HG03439 (cell line): ENCODE measurements around the gene GIGYF2.

Experiments
- ATAC-seq: cut with Tn5 transposase; IDR thresholded peaks from one replicate; pipeline ENCODE4 v1.9.1; 2021; ENCODE audit warnings: mild to moderate bottlenecking, moderate library complexity; ENCODE audit not compliant: unreplicated experiment

GIGYF2 gene

DNA sequence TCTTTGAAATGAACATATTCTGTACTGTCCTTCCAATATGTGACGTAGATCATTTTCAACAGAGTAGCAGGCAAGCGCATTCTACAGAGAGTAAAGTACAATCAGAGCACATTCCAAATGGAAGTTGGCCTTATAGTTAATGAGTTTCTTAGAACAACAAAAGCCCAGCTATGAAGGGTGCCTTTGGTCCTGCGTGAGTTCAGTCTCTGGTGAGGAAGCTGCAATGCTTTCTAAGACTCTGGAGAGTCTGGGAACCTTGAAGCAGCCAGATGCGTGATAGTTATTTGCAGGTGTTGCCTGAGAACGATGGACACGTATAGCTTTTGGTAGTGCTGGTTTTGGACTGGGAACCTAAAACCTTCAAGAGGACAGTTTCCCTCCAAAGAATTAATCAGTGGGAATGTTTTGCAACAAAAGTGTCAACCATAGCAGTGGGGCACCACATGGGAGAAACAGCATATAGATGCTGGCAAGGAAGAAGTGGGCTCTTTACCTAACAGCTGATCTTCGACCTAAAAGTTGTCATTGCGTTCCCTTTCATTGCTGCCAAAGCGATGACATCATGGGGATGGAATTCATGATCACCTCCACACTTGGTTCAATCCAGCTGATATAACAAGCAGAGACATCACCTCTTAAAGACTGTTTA is 163.6 kb downstream of the GIGYF2 start:
- no peak for ATAC-seq

DNA sequence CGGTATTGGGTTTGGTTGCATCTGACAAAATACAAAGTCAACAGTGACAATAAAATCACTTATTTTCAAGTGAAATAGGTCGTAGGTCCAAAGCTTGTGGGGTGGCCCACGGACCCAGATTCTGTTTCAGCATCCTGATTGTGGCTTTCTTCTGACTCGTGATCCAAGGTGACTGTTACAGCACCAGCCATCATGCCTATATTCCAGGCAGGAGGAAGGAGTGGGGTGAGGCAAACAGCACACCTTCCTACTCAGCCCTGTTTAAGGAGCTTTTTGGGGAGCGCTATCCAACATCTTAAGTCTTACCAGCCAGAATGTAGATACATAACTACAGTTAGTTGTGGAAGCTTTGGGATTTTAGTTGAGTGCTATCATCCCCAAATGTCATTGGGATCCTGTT is 164.2 kb downstream of the GIGYF2 start:
- ATAC-seq = no peak

GRCh38 chr2:232863996-232864395 is 166.9 kb downstream of the GIGYF2 start:
- ATAC-seq = no peak

DNA sequence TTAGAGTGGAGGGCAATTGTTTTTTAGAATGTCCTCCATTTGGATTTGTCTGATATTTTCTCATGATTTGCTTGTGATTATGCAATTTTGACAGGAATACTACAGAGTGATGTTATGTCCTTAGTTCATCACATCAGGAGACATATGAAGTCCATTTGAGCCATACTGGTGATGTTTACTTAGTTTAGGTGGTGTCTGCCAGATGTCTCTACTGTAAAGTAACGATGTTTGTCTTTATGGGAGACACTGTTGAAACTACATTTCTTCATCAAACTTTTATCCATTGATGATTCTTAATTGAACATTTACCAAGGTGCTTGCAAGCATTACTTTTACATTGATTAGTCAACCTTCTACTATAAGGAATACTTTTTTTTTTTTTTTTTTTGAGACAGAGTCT is 168.0 kb downstream of the GIGYF2 start:
- ATAC-seq = no peak

- no peak for ATAC-seq
Measured at GRCh38 chr2:232866104-232866503, 169.0 kb downstream of the GIGYF2 start.

DNA sequence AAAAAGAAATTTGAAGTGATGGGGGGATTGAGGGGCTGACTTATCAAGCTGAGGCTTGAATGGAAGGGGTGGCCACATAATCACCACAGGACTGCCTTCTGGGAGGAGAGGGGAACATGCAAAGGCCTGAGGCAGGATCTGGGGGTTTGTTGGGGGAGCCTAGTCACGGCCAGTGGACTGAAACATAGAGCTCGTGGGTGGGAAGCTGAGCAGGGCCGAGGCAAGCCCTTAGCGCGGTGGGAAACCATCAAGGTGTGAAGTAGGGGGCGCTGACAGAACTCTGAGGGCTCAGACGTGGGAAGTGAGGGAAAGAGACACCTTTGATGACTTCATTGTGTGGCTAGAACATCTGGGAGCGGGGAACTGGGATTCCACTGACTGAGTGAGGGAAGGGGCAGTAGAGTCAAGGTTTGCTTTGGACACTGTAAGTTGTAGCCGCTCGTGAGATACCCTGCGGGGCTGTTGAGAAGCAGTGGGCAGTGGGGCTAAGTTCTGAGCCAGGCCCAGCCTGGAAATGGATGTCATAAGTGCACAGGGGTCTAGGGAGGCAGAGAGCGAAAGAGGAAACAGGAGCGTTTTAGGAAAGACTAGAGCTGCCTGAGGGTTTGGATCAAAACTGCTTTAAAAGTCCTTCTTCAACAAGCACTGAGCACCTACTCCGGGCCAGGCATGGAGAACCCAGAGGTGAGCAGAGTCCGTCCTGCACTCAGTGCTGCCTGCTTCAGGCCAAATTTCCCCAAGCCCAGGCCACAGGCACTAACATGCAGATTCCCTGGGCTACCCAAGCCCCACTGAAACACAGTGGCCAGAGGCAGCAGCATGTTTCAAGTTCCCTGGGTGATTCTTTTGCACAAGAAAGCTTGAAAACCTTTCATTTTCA is 172.2 kb downstream of the GIGYF2 start:
- no peak for ATAC-seq

DNA sequence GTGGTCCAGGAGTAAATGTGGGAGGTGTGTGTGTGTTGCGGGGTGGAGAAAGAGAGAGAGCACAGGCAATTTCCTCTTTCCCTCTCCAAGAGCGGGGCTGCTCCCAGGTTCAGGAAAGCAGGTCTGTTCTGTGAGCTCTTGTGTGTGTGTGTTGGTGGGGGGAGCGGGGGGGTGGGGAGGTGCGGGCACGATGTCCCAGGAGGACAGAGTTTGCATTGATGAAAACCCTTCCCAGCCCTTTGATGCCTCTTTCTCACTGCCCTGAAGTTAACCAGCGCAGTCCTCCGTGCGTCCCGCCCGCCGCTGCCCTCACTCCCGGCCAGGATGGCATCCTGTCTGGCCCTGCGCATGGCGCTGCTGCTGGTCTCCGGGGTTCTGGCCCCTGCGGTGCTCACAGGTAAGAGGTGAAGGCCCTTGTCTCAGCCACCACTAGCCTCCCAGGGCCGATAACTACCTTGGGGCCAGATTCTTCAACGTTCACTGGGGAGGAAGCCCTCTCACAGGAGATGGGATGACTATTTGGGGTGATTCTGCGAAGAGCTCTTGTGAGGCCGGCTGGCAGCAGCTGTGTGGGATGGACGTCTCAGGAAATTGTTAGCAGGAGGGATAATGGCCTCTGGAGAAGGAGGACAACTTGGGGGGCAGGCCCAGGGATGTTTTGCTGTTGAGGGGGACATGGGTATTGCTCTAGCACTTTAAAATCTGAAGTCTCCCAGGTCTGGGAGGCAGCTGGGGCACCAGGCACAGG is 173.1 kb downstream of the GIGYF2 start, which contains the start of gene SNORC:
Gene SNORC, plus strand, starts transcription at position 247 of the 748 bp plus-strand sequence. Its CDS starts 78 bp downstream, at position 325.
- ATAC-seq = no peak

- ATAC-seq = no peak
Measured at GRCh38 chr2:232870766-232871371, 173.7 kb downstream of the GIGYF2 start.

DNA sequence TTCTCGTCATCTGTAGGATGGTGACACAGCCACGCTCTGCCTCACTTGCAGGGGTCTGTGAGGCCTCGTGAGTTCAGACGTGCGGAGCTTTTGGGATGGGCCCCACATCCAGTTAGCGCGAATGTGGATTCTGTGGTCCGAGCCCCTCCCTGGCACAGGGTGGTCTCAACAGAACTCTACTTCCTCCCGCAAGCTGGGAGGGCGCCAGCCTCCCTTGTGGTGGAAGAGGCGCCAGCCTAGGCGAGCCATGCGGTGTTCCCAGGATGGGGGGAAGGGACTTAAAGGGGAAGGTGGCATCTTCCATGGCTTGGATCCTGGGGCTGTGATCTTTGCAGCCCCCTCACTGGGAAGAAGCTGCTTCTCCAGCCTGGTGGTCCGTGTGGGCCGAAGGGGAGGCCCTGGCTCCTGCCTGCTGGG is 174.3 kb downstream of the GIGYF2 start:
- no peak for ATAC-seq

DNA sequence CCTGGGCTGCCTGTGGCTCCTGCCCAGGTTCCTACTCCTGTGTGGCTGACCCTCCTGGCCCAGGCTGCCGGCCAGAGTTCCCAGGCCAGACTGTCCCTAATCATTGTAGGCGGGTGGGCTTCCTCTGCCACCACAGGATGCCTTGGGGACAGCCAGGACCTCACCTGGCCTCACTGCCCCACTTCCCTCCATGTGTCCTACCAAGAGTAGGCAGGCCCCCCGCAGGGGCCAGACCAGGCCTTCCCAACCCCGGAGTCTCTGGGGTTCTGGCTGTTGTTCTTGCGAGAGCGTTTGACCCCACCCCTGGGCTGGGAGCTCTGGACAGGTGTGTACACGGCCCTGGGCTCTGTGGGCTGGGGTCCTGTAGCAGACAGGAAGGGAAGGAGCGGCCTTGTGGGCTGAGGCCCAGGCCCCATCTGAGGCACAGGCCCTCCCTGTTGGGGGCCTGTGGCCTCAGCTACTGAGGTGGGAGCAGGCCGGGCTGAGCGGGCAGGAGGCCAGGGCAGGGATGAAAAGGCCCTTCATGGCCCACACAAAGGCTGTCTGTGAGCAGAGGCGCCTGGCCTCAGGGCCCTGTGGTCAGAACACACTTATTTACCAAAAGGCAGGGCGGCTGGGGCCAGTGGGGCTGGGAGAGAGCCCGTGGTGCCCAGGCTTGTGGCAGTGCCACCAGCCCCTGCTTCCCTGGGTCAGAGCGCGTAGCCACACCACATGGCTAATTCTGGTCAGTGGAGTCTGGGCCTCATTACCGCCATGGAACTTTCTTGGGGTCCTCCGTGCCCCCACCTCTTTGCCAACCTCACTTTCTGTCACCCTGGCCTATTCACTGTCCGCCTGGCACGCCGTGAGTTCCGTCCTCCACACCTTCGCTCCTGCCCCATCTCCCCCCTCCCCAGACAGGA is 175.0 kb downstream of the GIGYF2 start:
- no peak for ATAC-seq

DNA sequence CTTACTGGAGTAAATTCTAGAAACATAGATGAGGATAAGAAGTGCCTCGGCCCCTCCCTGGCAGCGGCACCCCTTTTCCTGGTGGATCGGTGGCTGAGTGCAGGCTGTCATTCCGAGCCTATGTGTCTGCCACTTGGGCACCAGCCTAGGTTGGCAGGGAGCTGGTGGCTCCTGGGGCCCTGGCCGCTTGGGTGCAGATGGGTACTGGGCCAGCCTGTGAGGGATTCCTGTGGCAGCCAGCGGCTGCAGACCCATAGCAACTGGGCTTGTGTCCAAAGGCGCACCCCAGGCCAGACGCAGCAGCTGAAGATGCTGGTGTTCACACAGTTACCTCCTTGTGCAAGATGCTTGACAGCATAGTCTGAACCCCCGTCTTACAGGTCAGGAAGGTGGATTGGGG is 175.7 kb downstream of the GIGYF2 start:
- ATAC-seq = no peak

- ATAC-seq = no peak
Measured at GRCh38 chr2:232873292-232873908, 176.3 kb downstream of the GIGYF2 start.

DNA sequence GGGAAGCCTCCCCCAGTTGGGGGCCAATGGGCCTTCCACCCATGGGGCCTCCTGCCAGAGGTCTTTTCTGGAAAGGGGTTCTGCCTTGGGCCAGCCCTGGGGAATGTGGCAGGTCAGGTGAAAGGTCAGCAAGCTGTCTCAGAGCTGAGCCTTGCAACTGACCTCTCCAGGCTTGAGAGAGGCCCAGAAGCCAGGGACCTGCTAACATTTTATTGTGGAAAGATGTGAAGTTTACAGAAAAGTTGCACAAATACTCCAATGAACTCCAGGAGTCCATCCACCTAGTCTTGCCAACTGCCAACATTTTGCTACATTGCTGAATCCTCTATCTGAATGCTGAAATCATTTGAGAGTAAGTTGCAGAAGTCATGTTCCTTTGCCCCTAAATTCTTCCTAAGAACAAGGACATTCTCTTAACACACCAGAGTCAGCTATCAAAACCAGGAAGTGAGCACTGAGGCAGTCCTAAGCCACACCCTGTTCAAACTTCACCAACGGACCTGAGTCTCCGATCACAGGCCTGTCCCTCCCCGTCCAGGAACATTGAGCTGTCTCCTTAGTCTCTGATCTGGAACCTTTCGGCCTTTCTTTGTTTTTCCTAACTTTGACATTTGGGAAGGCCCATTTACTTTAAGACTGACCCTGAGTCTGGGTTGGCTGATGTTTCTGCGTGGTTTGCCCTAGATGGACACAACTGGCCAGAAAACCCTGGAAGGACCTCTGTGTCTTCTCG is 176.9 kb downstream of the GIGYF2 start:
- ATAC-seq = no peak

DNA sequence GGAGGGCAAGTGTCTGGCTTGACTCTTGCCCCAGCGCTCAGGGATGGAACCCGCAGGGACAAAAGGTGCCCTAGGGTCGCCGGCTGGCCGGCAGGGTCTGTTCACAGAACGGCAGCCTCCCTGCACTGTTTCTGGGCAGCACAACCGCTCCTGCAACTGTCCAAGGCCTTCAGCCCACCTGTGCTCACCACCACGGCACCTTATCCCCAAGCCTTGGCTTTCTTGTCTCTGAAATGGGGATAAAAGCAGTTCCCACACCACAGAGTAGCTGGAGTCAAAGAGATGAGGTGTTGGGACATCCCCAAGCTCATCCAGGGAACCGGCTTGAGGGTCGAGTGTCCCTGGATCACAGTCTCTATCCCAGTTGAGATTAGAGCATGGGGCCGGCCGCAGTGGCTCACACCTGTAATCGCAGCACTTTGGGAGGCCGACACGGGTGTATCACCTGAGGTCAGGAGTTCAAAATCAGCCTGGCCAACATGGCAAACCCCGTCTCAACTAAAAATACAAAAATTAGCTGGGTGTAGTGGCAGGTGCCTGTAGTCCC is 177.6 kb downstream of the GIGYF2 start:
- ATAC-seq = no peak

GRCh38 chr2:232875256-232876121 is 178.4 kb downstream of the GIGYF2 start:
- ATAC-seq = no peak

DNA sequence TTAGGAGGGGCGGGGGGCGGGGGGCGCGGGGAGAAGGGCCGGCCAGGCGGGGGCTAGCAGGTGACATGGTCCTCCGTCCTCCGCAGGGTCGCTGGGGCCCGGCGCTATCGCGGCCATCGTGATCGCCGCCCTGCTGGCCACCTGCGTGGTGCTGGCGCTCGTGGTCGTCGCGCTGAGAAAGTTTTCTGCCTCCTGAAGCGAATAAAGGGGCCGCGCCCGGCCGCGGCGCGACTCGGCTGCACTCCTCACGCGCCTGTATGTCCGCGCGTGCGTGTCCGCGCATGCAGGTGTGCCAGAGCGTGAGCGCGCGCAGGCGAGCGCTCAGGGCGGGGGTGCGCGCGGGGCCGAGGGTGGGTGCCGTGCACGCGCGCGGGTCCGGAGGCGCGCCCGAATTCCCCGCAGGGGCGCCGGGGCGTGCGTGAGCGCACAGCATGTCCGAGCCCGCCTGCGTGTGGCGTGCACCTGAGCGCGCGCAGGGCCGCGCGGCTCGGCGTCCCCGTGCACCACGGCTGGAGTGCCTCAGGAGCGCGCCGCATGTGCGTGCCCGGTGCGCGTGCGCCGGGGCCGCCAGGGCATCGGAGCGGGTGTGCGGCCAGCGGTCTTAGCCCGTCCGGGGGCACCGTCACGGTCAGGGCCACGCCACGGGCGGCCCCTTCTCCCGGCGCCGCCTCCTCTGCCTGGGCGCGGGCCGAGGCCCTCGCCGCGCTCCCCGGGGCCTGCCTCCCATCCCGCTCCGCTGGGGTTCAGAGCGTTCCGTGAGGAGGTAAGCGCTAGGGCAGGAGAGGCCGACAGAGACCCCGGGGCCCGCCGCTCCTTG is 179.2 kb downstream of the GIGYF2 start:
- ATAC-seq = no peak

DNA sequence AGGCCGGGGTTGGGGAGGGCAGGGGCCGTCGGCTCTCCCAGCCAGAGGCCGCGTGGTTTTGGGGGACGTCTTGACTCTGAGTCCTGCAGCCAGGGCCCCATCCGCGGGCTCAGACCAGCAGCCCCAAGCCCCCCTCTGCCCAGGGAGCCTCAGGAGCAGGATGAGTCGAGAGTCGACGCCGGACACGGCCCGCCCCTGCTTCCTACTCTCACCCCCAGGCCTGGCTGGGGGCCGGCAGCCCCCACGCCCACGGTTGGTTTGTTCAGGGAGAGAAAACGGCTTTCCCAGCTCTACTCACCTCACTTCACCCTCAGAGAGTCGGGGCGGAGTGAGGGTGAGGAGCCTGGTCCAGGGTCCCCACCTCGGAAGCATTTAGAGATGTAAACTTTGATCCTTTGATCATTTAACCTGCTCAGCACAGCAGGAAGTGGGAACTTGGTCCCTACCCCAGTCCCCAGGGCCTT is 179.9 kb downstream of the GIGYF2 start:
- ATAC-seq = no peak
